Measurements from ENCODE around the gene FPR3.

FPR3 gene

GRCh38 chr19:51807925-51808324, 13.0 kb downstream of the FPR3 start:
- DNase-seq = no peak

GRCh38 chr19:51808333-51808986, 13.5 kb downstream of the FPR3 start:
- DNase-seq = no peak

- no peak for DNase-seq
These were observed 14.8 kb downstream of the FPR3 start for GRCh38 chr19:51809787-51810186.

GRCh38 chr19:51810223-51810622, 15.3 kb downstream of the FPR3 start:
- DNase-seq = no peak

- no peak for DNase-seq
These were observed 16.4 kb downstream of the FPR3 start for GRCh38 chr19:51811344-51811743.

GRCh38 chr19:51815043-51815442, 20.1 kb downstream of the FPR3 start:
- no peak for DNase-seq

GRCh38 chr19:51816711-51817110, 21.8 kb downstream of the FPR3 start:
- DNase-seq = no peak

GRCh38 chr19:51820011-51820410, 25.1 kb downstream of the FPR3 start:
- no peak for DNase-seq

- DNase-seq = no peak
These were observed 26.0 kb downstream of the FPR3 start for GRCh38 chr19:51820831-51821446.

GRCh38 chr19:51821456-51821855, 26.5 kb downstream of the FPR3 start:
- DNase-seq = no peak

GRCh38 chr19:51821921-51822320, 27.0 kb downstream of the FPR3 start:
- DNase-seq = no peak

GRCh38 chr19:51822325-51822724, 27.4 kb downstream of the FPR3 start:
- no peak for DNase-seq

GRCh38 chr19:51822946-51823345, 28.0 kb downstream of the FPR3 start:
- DNase-seq = no peak

- DNase-seq = no peak
These were observed 29.5 kb downstream of the FPR3 start for GRCh38 chr19:51824281-51825005.

- no peak for DNase-seq
These were observed 35.3 kb downstream of the FPR3 start for GRCh38 chr19:51830274-51830673.

- no peak for DNase-seq
These were observed 42.2 kb downstream of the FPR3 start for GRCh38 chr19:51837145-51837544.

GRCh38 chr19:51861870-51862622, 67.1 kb downstream of the FPR3 start:
- DNase-seq = no peak

GRCh38 chr19:51873097-51873496, 78.1 kb downstream of the FPR3 start:
- DNase-seq = no peak

Measured in activated T-cell treated with anti-CD3 and anti-CD28 coated beads, Interleukin-2, amount 50 U/mL, for 48 hours (primary cell).